GM20000 (cell line): ENCODE measurements around the gene ATP6V0D1.

Source experiments
- DNase-seq: peaks from one replicate; pipeline ENCODE4 v3.0.0; 2012; ENCODE audit warnings: low spot score
- CTCF ChIP-seq: IDR thresholded peaks from 2 replicates; pipeline ENCODE4 v1.5.1; 2012; ENCODE audit warnings: mild to moderate bottlenecking, control low read depth; ENCODE audit errors: extremely low read depth, missing control alignments

The ATP6V0D1 gene

GRCh38 chr16:67441907-67442306 lies 39.0 kb downstream of the ATP6V0D1 start:
- no peak for DNase-seq
- no peak for TF ChIP-seq CTCF

DNA sequence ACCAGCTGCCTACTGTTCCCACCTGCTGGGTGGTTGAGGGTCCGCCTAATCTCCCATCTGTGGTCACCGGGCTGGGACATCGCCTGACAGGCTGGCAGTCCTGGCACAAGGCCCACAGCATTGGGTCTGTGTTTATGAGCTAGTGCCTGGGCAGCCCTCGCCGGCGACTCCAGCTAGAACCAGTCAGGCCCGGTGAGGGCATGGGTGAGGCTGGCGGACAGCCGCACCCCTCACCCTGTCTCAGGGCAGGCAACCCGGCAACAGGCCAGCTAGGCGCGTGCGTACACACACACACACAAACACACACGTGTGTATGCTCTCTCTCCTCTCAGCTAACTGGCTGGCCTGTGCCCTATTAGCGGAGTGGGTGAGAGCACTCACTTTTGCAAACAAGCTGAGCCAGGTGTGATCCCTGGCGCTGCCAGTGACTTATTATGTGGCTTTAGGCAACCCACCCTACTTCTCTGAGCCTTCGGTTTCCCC lies 39.6 kb downstream of the ATP6V0D1 start:
- DNase-seq: no peak
- no peak for TF ChIP-seq CTCF

GRCh38 chr16:67438824-67439393 lies 42.0 kb downstream of the ATP6V0D1 start:
- DNase-seq: no peak
- no peak for TF ChIP-seq CTCF

GRCh38 chr16:67438098-67438791 lies 42.7 kb downstream of the ATP6V0D1 start:
- no peak for TF ChIP-seq CTCF
- DNase-seq: no peak

- TF ChIP-seq CTCF: no peak
- DNase-seq: peak; percentile 52
These were observed 43.4 kb downstream of the ATP6V0D1 start for GRCh38 chr16:67437513-67437912.

DNA sequence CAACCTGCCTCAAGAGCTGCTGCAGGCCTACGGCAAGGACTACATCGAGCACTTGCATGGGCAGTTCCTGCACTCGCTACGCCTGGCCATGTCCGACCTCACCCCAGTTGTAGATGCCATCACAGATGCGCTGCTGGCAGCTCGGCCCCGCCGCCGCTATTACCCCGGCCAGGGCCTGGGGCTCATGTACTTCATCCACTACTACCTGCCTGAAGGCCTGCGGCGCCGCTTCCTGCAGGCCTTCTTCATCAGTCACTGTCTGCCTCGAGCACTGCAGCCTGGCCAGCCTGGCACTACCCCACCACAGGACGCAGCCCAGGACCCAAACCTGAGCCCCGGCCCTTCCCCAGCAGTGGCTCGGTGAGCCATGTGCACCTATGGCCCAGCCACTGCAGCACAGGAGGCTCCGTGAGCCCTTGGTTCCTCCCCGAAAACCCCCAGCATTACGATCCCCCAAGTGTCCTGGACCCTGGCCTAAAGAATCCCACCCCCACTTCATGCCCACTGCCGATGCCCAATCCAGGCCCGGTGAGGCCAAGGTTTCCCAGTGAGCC lies 44.2 kb downstream of the ATP6V0D1 start:
- TF ChIP-seq CTCF: no peak
- no peak for DNase-seq

DNA sequence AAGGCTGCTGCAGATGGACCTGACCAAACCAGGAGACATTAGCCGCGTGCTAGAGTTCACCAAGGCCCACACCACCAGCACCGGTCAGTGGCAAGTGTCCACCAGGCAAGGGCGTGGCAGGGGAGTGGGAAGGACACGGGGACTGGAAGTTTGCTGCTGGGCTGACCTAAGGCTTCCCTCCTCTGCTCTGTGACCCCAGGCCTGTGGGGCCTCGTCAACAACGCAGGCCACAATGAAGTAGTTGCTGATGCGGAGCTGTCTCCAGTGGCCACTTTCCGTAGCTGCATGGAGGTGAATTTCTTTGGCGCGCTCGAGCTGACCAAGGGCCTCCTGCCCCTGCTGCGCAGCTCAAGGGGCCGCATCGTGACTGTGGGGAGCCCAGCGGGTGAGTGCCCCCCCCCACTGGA lies 45.2 kb downstream of the ATP6V0D1 start:
- DNase-seq: no peak
- no peak for TF ChIP-seq CTCF
